H9 (cell line): ENCODE measurements around the gene TCIRG1. TPM values are rescaled to one million over a fixed set of nuclear protein-coding genes. Genes with fewer than 3 reads are reported as not detected.

Experiments
- DNase-seq: peaks from one replicate; pipeline ENCODE4 v3.0.0-alpha.2; 2017
- H2AFZ ChIP-seq: one replicate; pipeline ENCODE4 v1.6.1; 2013; ENCODE audit warnings: mild to moderate bottlenecking, low read length, control low read depth, moderate library complexity
- H2AK5ac ChIP-seq: 2 replicates; pipeline ENCODE4 v1.6.1; 2013; ENCODE audit warnings: low read length, control low read depth, mixed read lengths; ENCODE audit not compliant: insufficient read length
- H2BK120ac ChIP-seq: one replicate; pipeline ENCODE4 v1.6.1; 2013; ENCODE audit warnings: low read depth, mild to moderate bottlenecking, low read length, control low read depth, inconsistent platforms; ENCODE audit not compliant: poor library complexity, severe bottlenecking
- H2BK12ac ChIP-seq: 2 replicates; pipeline ENCODE4 v1.6.1; 2013; ENCODE audit warnings: low read length, control low read depth, mixed read lengths, low read depth; ENCODE audit not compliant: insufficient read length
- H2BK15ac ChIP-seq: 2 replicates; pipeline ENCODE4 v1.6.1; 2013; ENCODE audit warnings: low read depth, low read length, control low read depth
- H2BK20ac ChIP-seq: one replicate; pipeline ENCODE4 v1.6.1; 2013; ENCODE audit warnings: low read depth, mild to moderate bottlenecking, low read length, control low read depth, inconsistent platforms; ENCODE audit not compliant: poor library complexity, severe bottlenecking
- H2BK5ac ChIP-seq: 2 replicates; pipeline ENCODE4 v1.6.1; 2013; ENCODE audit warnings: low read length, control low read depth, mixed read lengths; ENCODE audit not compliant: insufficient read length
- H3K14ac ChIP-seq: 2 replicates; pipeline ENCODE4 v1.6.1; 2013; ENCODE audit warnings: low read length, control low read depth; ENCODE audit not compliant: insufficient read depth
- H3K18ac ChIP-seq: 2 replicates; pipeline ENCODE4 v1.6.1; 2013; ENCODE audit warnings: low read depth, mild to moderate bottlenecking, mixed read lengths, low read length, control low read depth; ENCODE audit not compliant: insufficient read length
- H3K23ac ChIP-seq: 2 replicates; pipeline ENCODE4 v1.6.1; 2013; ENCODE audit warnings: low read length, control low read depth, mixed read lengths, low read depth; ENCODE audit not compliant: insufficient read length
- H3K23me2 ChIP-seq: 2 replicates; pipeline ENCODE4 v1.6.1; 2013; ENCODE audit warnings: low read depth, mild to moderate bottlenecking, mixed read lengths, low read length, control low read depth; ENCODE audit not compliant: insufficient read length, poor library complexity, severe bottlenecking
- H3K27ac ChIP-seq: 2 replicates; pipeline ENCODE4 v1.5.1; 2013; ENCODE audit warnings: low read length, control low read depth, mixed read lengths, low read depth; ENCODE audit not compliant: insufficient read length
- H3K27me3 ChIP-seq: 2 replicates; pipeline ENCODE4 v1.6.1; 2013; ENCODE audit warnings: low read length, control low read depth, inconsistent platforms; ENCODE audit not compliant: insufficient read depth
- H3K4ac ChIP-seq: 2 replicates; pipeline ENCODE4 v1.6.1; 2013; ENCODE audit warnings: low read depth, mild to moderate bottlenecking, control low read depth, inconsistent platforms, low read length, moderate library complexity
- H3K4me1 ChIP-seq: 2 replicates; pipeline ENCODE4 v1.6.1; 2013; ENCODE audit warnings: low read length, control low read depth, inconsistent platforms; ENCODE audit not compliant: insufficient read depth
- H3K4me2 ChIP-seq: 2 replicates; pipeline ENCODE4 v1.6.1; 2013; ENCODE audit warnings: low read length, control low read depth, mixed read lengths; ENCODE audit not compliant: insufficient read length, insufficient read depth
- H3K56ac ChIP-seq: 2 replicates; pipeline ENCODE4 v1.6.1; 2013; ENCODE audit warnings: low read depth, mild to moderate bottlenecking, mixed read lengths, low read length, control low read depth; ENCODE audit not compliant: insufficient read length
- H3K79me1 ChIP-seq: 2 replicates; pipeline ENCODE4 v1.6.1; 2013; ENCODE audit warnings: low read depth, mild to moderate bottlenecking, moderate library complexity, low read length, control low read depth, inconsistent platforms; ENCODE audit not compliant: insufficient read depth, poor library complexity, severe bottlenecking
- H3K79me2 ChIP-seq: 2 replicates; pipeline ENCODE4 v1.6.1; 2013; ENCODE audit warnings: low read length, control low read depth, inconsistent platforms; ENCODE audit not compliant: insufficient read depth
- H3K9ac ChIP-seq: 2 replicates; pipeline ENCODE4 v1.6.1; 2013; ENCODE audit warnings: low read length, control low read depth, mixed read lengths; ENCODE audit not compliant: insufficient read length; ENCODE audit errors: extremely low read depth
- H3K9me3 ChIP-seq: one replicate; pipeline ENCODE4 v1.6.1; 2013; ENCODE audit warnings: low read depth, low read length, inconsistent platforms; ENCODE audit not compliant: control insufficient read depth
- H3T11ph ChIP-seq: one replicate; pipeline ENCODE4 v1.6.1; 2013; ENCODE audit warnings: mild to moderate bottlenecking, low read length, control low read depth, inconsistent platforms
- H4K20me1 ChIP-seq: one replicate; pipeline ENCODE4 v1.6.1; 2013; ENCODE audit not compliant: control insufficient read depth, insufficient read length, insufficient read depth
- H4K5ac ChIP-seq: 2 replicates; pipeline ENCODE4 v1.6.1; 2013; ENCODE audit warnings: low read depth, mild to moderate bottlenecking, mixed read lengths, low read length, control low read depth; ENCODE audit not compliant: insufficient read length
- H4K8ac ChIP-seq: replicated peaks from 2 replicates; pipeline ENCODE4 v1.6.1; 2013; ENCODE audit warnings: low read length, control low read depth, mixed read lengths, low read depth; ENCODE audit not compliant: insufficient read length
- H4K91ac ChIP-seq: 2 replicates; pipeline ENCODE4 v1.6.1; 2013; ENCODE audit warnings: low read depth, mild to moderate bottlenecking, moderate library complexity, mixed read lengths, low read length, control low read depth; ENCODE audit not compliant: insufficient read length
- H3K27ac Mint-ChIP-seq, 3 experiments: 2 replicates in 2 of 3; 3 replicates in 1 of 3; pipeline ENCODE4 v1.8.0; 2020 to 2021; ENCODE audit warnings: mixed read lengths in 3 of 3, mild to moderate bottlenecking in 1 of 3, moderate library complexity in 1 of 3
- H3K27me3 Mint-ChIP-seq: 2 replicates; pipeline ENCODE4 v1.8.0; 2021; ENCODE audit warnings: low read depth, mild to moderate bottlenecking, moderate library complexity, mixed read lengths
- H3K36me3 Mint-ChIP-seq, 3 experiments: 2 replicates in 2 of 3; 3 replicates in 1 of 3; pipeline ENCODE4 v1.8.0; 2020 to 2021; ENCODE audit warnings: low read depth in 3 of 3, mixed read lengths in 3 of 3; ENCODE audit not compliant: insufficient read depth in 1 of 3
- H3K4me1 Mint-ChIP-seq, 2 experiments: 2 replicates each; pipeline ENCODE4 v1.8.0; 2020; ENCODE audit warnings: mixed read lengths in 2 of 2
- H3K4me3 Mint-ChIP-seq, 2 experiments: 2 replicates in 1 of 2; 3 replicates in 1 of 2; pipeline ENCODE4 v1.8.0; 2020 to 2021; ENCODE audit warnings: mild to moderate bottlenecking in 2 of 2, mixed read lengths in 2 of 2, moderate library complexity in 1 of 2
- H3K9me3 Mint-ChIP-seq, 2 experiments: 2 replicates in 1 of 2; 3 replicates in 1 of 2; pipeline ENCODE4 v1.8.0; 2020; ENCODE audit warnings: mild to moderate bottlenecking in 2 of 2, mixed read lengths in 2 of 2, moderate library complexity in 1 of 2
- WGBS: extraction: QIAGEN DNeasy Blood & Tissue Kit; methylation state at CpG from one replicate; pipeline ENCODE4 v1.1.7; 2013; ENCODE audit warnings: missing lambda C conversion rate, low lambda C conversion rate, mixed read lengths; ENCODE audit not compliant: insufficient read length; ENCODE audit errors: extremely low coverage; 5-methylcytosine and 5-hydroxymethylcytosine counted together
- total RNA-seq: library from RNA; stranded (reverse); gene quantifications from 2 replicates; pipeline ENCODE4 v1.2.1, GENCODE V29; 2021
- TF ChIP-seq, protein P1 (sequence below): fragments of 200-600 bp; sonication (generic); conservative IDR thresholded peaks from 3 replicates; pipeline ENCODE4 v1.8.0; 2021; ENCODE audit warnings: antibody characterized with exemption, mild to moderate bottlenecking

TCIRG1 gene
- total RNA-seq, 1 experiment from 2014 or later: 24.4 TPM

DNA sequence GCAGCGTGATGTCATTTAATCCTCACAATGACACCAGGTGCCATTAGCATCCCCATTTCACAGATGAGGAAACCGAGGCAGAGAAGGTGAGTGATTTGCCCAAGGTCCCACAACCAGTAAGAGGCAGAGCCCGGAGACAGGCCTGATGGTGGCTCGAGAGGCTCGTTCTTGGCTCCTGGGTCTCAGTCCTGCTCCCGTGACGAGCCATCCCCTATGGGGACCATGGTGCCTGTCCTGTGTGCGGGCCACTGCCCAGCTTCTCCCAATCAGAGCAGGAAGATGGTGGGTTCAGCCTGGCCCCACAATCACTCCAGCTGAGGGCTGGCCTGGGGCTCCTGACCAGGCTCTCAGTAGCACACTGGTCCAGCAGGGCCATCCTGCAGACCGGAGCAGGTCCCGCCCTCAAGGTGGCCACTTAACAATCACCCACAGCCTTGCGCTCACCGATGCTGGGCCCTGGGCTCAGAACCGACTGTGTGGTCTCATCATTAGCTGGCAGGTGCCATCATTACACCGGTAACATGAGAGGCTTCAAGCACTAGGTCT is 25.1 kb upstream of the TCIRG1 start:
- no peak overlapping the region for H4K5ac ChIP-seq
- no peak overlapping the region for H4K91ac ChIP-seq
- no peak overlapping the region; the same call in 1 of the 2 replicates for H3K14ac ChIP-seq
- H3K27me3 ChIP-seq: no peaks in the 10 kb centered on the region
- no peak overlapping the region for H3K27ac ChIP-seq
- no peak overlapping the region for H2BK15ac ChIP-seq
- H3T11ph ChIP-seq: no peak overlapping the region
- H4K20me1 ChIP-seq: no peaks in the 10 kb centered on the region
- H2BK12ac ChIP-seq: no peak overlapping the region
- no peak overlapping the region for H4K8ac ChIP-seq
- H3K23ac ChIP-seq: no peak overlapping the region
- H3K23me2 ChIP-seq: no peaks in the 10 kb centered on the region
- H3K4me3 Mint-ChIP-seq: peak overlapping the region in 1 of 2 experiments; percentile 42; a peak in 1 of 5 replicates
- DNase-seq: no peak
- H3K27ac Mint-ChIP-seq: peak overlapping the region in 1 of 3 experiments; percentile 30; a peak in 2 of 7 replicates
- H3K9me3 Mint-ChIP-seq: peaks cover 0 to 5% of the 10 kb centered on the region in 2 experiments; a peak in 1 of 5 replicates
- H3K4me1 ChIP-seq: no peaks in the 10 kb centered on the region
- no peak overlapping the region for H3K9ac ChIP-seq
- H3K4me2 ChIP-seq: no peak overlapping the region
- no peak overlapping the region for H3K18ac ChIP-seq
- H3K36me3 Mint-ChIP-seq: no peaks in the 10 kb centered on the region; a peak in 1 of 7 replicates
- peaks cover 16 to 38% of the 10 kb centered on the region in 2 experiments for H3K4me1 Mint-ChIP-seq
- H2AFZ ChIP-seq: no peak overlapping the region
- no peaks in the 10 kb centered on the region for H3K79me1 ChIP-seq
- no peaks in the 10 kb centered on the region for H3K9me3 ChIP-seq
- H3K4ac ChIP-seq: no peak overlapping the region
- no peaks in the 10 kb centered on the region for H3K79me2 ChIP-seq
- no peak overlapping the region for H3K56ac ChIP-seq
- TF ChIP-seq, protein P1, sequence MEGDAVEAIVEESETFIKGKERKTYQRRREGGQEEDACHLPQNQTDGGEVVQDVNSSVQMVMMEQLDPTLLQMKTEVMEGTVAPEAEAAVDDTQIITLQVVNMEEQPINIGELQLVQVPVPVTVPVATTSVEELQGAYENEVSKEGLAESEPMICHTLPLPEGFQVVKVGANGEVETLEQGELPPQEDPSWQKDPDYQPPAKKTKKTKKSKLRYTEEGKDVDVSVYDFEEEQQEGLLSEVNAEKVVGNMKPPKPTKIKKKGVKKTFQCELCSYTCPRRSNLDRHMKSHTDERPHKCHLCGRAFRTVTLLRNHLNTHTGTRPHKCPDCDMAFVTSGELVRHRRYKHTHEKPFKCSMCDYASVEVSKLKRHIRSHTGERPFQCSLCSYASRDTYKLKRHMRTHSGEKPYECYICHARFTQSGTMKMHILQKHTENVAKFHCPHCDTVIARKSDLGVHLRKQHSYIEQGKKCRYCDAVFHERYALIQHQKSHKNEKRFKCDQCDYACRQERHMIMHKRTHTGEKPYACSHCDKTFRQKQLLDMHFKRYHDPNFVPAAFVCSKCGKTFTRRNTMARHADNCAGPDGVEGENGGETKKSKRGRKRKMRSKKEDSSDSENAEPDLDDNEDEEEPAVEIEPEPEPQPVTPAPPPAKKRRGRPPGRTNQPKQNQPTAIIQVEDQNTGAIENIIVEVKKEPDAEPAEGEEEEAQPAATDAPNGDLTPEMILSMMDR: no peak
- WGBS: no CpG with 5 or more reads among the region's 14 CpGs
- H2AK5ac ChIP-seq: no peak overlapping the region
- H2BK120ac ChIP-seq: no peak overlapping the region
- peaks cover 2% of the 10 kb centered on the region for H3K27me3 Mint-ChIP-seq
- no peak overlapping the region for H2BK5ac ChIP-seq
- no peak overlapping the region for H2BK20ac ChIP-seq
